SU-DHL-6 (cell line): ENCODE measurements around the gene GIT2.

Experiments
- H2AFZ ChIP-seq: fragments of 200-600 bp; sonication (generic); 2 replicates; pipeline ENCODE4 v1.6.1; 2014; ENCODE audit warnings: low read depth, mild to moderate bottlenecking, moderate library complexity, mixed read lengths, antibody characterized with exemption, low read length; ENCODE audit not compliant: severe bottlenecking
- H3F3A ChIP-seq: fragments of 200-600 bp; shearing (Covaris generic); 2 replicates; pipeline ENCODE4 v1.6.0; 2016; ENCODE audit warnings: antibody characterized with exemption, mild to moderate bottlenecking; ENCODE audit not compliant: insufficient read depth
- H3K27ac ChIP-seq: fragments of 200-600 bp; sonication (generic); 2 replicates; pipeline ENCODE4 v1.5.1; 2016; ENCODE audit warnings: low read depth, mild to moderate bottlenecking, low read length, moderate library complexity, mixed read lengths
- H3K27me3 ChIP-seq: fragments of 200-600 bp; sonication (generic), shearing (Covaris generic); 2 replicates; pipeline ENCODE4 v1.6.0; 2014; ENCODE audit warnings: mild to moderate bottlenecking, low read length
- H3K36me3 ChIP-seq: fragments of 200-600 bp; sonication (generic); 2 replicates; pipeline ENCODE4 v1.6.1; 2014; ENCODE audit warnings: mild to moderate bottlenecking, low read length, mixed read lengths
- H3K4me2 ChIP-seq: fragments of 300-600, 200-600 bp; shearing (Covaris generic), sonication (generic); 2 replicates; pipeline ENCODE4 v1.6.0; 2014; ENCODE audit warnings: low read length, low read depth, mild to moderate bottlenecking; ENCODE audit not compliant: poor library complexity, severe bottlenecking
- H3K4me3 ChIP-seq: fragments of 200-600 bp; sonication (generic); 2 replicates; pipeline ENCODE4 v1.5.1; 2014; ENCODE audit warnings: antibody characterized with exemption, low read length, mild to moderate bottlenecking, mixed read lengths; ENCODE audit not compliant: insufficient read depth, poor library complexity, severe bottlenecking
- H3K79me2 ChIP-seq: fragments of 200-600 bp; sonication (generic); 2 replicates; pipeline ENCODE4 v1.6.1; 2014; ENCODE audit warnings: mild to moderate bottlenecking, low read length, moderate library complexity; ENCODE audit not compliant: insufficient read depth
- H3K9ac ChIP-seq: fragments of 200-600 bp; sonication (generic); 2 replicates; pipeline ENCODE4 v1.7.0; 2014; ENCODE audit warnings: mild to moderate bottlenecking, low read length
- H3K9me2 ChIP-seq: fragments of 200-600 bp; sonication (generic); replicated peaks from 2 replicates; pipeline ENCODE4 v1.6.1; 2014; ENCODE audit warnings: low read length; ENCODE audit not compliant: insufficient read depth
- H3K9me3 ChIP-seq: fragments of 200-600 bp; sonication (generic); 2 replicates; pipeline ENCODE4 v1.6.1; 2014; ENCODE audit warnings: low read length, mixed read lengths; ENCODE audit not compliant: insufficient read depth
- H4K20me1 ChIP-seq: fragments of 200-600 bp; sonication (generic); 2 replicates; pipeline ENCODE4 v1.6.1; 2014; ENCODE audit warnings: low read depth, mild to moderate bottlenecking, antibody characterized with exemption, low read length, moderate library complexity, mixed read lengths
- EZH2phosphoT487 ChIP-seq: fragments of 200-600 bp; sonication (generic), shearing (Covaris generic); conservative IDR thresholded peaks from 2 replicates; pipeline ENCODE4 v1.6.1; 2018; ENCODE audit warnings: mild to moderate bottlenecking, antibody characterized with exemption, low read length, moderate library complexity, mixed read lengths
- TF ChIP-seq, protein P1 (sequence below): fragments of 200-600 bp; sonication (generic); IDR thresholded peaks from one replicate; pipeline ENCODE4 v1.5.1; 2017; ENCODE audit warnings: antibody characterized with exemption, mild to moderate bottlenecking, low read length, moderate library complexity; ENCODE audit not compliant: insufficient read depth, poor library complexity, severe bottlenecking

The GIT2 gene

DNA sequence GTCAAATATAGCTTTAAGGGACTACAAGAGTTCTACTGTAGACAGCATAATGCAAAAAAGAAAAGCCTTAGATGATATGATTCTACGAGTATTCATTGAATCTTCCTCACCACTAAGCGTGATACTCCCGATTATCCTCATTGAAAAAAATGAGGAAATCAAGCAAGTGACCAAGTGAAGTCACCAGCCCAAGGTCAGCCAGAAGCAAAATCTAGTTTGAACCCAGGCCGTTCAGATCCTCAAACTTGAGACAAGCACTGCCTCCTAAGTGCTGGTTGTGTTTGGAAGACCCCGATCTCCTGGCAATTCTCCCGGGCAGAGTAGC, 845 bp downstream of the GIT2 start:
- Histone ChIP-seq H4K20me1 (peaks cover 5% of the 10 kb centered on the region; the same call in 1 of the 2 replicates), H3K79me2 (peaks cover 67% of the 10 kb centered on the region), H3K36me3 (peaks cover 14% of the 10 kb centered on the region; the same call in 1 of the 2 replicates), H3K9me2 (no peaks in the 10 kb centered on the region), H3K4me2 (peak overlapping the region; percentile 92), H3F3A (peaks cover 40% of the 10 kb centered on the region), H3K4me3 (peak overlapping the region; percentile 63), H3K9me3 (no peaks in the 10 kb centered on the region), H2AFZ (no peak overlapping the region), H3K27me3 (no peaks in the 10 kb centered on the region), H3K27ac (peak overlapping the region; percentile 97), H3K9ac (peak overlapping the region; percentile 91)
- no peak for TF ChIP-seq EZH2phosphoT487
- TF ChIP-seq, protein P1, sequence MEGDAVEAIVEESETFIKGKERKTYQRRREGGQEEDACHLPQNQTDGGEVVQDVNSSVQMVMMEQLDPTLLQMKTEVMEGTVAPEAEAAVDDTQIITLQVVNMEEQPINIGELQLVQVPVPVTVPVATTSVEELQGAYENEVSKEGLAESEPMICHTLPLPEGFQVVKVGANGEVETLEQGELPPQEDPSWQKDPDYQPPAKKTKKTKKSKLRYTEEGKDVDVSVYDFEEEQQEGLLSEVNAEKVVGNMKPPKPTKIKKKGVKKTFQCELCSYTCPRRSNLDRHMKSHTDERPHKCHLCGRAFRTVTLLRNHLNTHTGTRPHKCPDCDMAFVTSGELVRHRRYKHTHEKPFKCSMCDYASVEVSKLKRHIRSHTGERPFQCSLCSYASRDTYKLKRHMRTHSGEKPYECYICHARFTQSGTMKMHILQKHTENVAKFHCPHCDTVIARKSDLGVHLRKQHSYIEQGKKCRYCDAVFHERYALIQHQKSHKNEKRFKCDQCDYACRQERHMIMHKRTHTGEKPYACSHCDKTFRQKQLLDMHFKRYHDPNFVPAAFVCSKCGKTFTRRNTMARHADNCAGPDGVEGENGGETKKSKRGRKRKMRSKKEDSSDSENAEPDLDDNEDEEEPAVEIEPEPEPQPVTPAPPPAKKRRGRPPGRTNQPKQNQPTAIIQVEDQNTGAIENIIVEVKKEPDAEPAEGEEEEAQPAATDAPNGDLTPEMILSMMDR: no peak

DNA sequence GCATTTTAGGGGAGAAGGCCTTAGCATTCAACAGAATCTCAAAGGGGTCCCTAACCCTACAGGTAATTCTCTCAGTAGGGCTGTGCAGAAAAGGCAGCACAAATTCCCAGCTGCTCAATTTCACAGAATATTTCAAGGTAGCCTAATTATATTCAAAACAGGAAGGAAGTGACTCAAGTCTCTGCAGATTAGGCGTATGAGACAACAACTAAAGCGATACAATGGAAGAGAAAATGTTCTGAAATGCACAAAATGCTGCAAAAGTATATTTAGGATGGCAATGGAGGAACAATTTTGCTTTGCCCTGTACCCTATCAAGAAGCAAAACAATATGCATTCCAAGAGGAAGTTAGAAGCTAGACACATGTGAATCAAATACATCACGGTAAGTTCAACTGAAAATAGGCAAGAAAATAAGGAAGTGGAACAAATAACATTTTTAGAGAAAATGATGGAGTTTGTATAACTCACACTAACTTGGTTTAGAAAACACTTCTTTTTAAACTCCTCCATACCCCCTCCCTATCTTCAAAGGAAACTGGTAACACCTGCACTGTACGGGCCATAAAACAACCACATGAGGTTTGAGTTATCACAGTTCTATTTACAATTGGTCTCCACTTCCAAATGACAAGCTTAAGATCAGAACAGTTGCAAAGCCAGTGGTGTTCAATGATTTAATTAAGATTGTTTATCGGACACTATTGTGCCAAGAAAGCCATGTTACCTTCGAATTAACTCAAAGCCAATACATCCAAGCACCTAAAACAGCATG, 1.6 kb downstream of the GIT2 start:
- H3F3A ChIP-seq: peaks cover 40% of the 10 kb centered on the region
- no peak for TF ChIP-seq EZH2phosphoT487
- TF ChIP-seq, protein P1: no peak
- H3K9me3 ChIP-seq: no peaks in the 10 kb centered on the region
- peaks cover 67% of the 10 kb centered on the region for H3K79me2 ChIP-seq
- peak overlapping the region; percentile 91 for H3K9ac ChIP-seq
- peak overlapping the region; percentile 63 for H3K4me3 ChIP-seq
- H3K9me2 ChIP-seq: no peaks in the 10 kb centered on the region
- peaks cover 5% of the 10 kb centered on the region; the same call in 1 of the 2 replicates for H4K20me1 ChIP-seq
- peak overlapping the region; percentile 97 for H3K27ac ChIP-seq
- H2AFZ ChIP-seq: no peak overlapping the region
- peaks cover 16% of the 10 kb centered on the region; the same call in 1 of the 2 replicates for H3K36me3 ChIP-seq
- peak overlapping the region; percentile 92 for H3K4me2 ChIP-seq
- no peaks in the 10 kb centered on the region for H3K27me3 ChIP-seq

DNA sequence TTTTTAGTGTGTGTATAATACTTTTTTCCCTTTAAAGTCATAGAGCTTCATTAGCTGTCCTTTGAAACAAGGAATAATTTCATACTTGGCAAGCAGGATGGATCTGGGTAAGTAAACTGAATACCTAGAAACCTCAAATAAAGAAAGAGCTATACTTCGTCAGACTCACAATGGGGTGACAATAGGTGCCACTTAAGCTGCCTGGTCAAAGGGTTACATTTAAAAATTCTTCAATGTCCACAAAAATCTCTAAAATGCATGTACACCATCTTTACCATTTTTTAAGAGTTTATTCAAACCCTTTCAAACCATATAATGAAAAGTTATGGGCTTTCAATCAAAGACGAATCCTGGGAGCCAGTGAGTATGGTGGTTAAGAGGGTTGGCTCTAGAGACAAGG, 3.1 kb downstream of the GIT2 start:
- no peak overlapping the region for H2AFZ ChIP-seq
- peak overlapping the region; percentile 92 for H3K4me2 ChIP-seq
- no peaks in the 10 kb centered on the region for H3K9me2 ChIP-seq
- TF ChIP-seq, protein P1: no peak
- no peak for TF ChIP-seq EZH2phosphoT487
- peaks cover 77% of the 10 kb centered on the region for H3K79me2 ChIP-seq
- H3K4me3 ChIP-seq: no peak overlapping the region
- H3F3A ChIP-seq: peaks cover 33% of the 10 kb centered on the region
- peak overlapping the region; percentile 97; the same call in 1 of the 2 replicates for H3K27ac ChIP-seq
- H3K36me3 ChIP-seq: peaks cover 25% of the 10 kb centered on the region
- H4K20me1 ChIP-seq: peaks cover 6% of the 10 kb centered on the region; the same call in 1 of the 2 replicates
- no peaks in the 10 kb centered on the region for H3K9me3 ChIP-seq
- H3K27me3 ChIP-seq: no peaks in the 10 kb centered on the region
- peak overlapping the region; percentile 9; the same call in 1 of the 2 replicates for H3K9ac ChIP-seq
